ENCODE measurements around the gene GPR158.

GRCh38 chr10:25467881-25468280, 293.1 kb downstream of the GPR158 start:
- TF ChIP-seq EZH2phosphoT487 (conservative IDR thresholded peaks at IDR 0.05; ENCODE audit: low read length) (no peak), CTCF (IDR thresholded peaks at IDR 0.05; ENCODE audit: insufficient read depth, low read length, poor library complexity, severe bottlenecking) (no peak)
